K562 (cell line): ENCODE measurements around the gene ZSCAN12.
"Not testable (repeated sequence)": the region's sequence is repeated elsewhere in the genome, so short reads cannot be mapped to it uniquely, and the experiment has no call there.

Source experiments
- CHD2 ChIP-seq: IDR thresholded peaks from 2 replicates; pipeline ENCODE4 v1.6.1; 2011; ENCODE audit warnings: low read depth, low read length
- CTCF ChIP-seq, 3 experiments: IDR thresholded peaks in 2 of 3; conservative IDR thresholded peaks in 1 of 3; 2 replicates each; pipeline ENCODE4 v1.5.1; 2011 to 2012; ENCODE audit warnings: low read length in 3 of 3, mild to moderate bottlenecking in 3 of 3, control low read depth in 2 of 3, improper control_type of control experiment in 1 of 3, inconsistent platforms in 1 of 3, low read depth in 1 of 3, mixed read lengths in 1 of 3, moderate library complexity in 1 of 3; ENCODE audit not compliant: insufficient read depth in 2 of 3
- EP300 ChIP-seq: IDR thresholded peaks from 2 replicates; pipeline ENCODE4 v1.6.1; 2012; ENCODE audit warnings: low read length, improper control_type of control experiment
- EZH2 ChIP-seq: IDR thresholded peaks from 2 replicates; pipeline ENCODE4 v1.6.1; 2012; ENCODE audit warnings: low read depth, mild to moderate bottlenecking, inconsistent platforms, low read length, borderline replicate concordance
- HMG20B ChIP-seq: fragments of 250-450 bp; sonication (Bioruptor Pico); IDR thresholded peaks from 2 replicates; pipeline ENCODE4 v1.5.0; 2021; ENCODE audit warnings: mild to moderate bottlenecking
- ILK ChIP-seq: fragments of 450-650 bp; IDR thresholded peaks from 2 replicates; pipeline ENCODE4 v1.6.1; 2016; ENCODE audit warnings: missing genetic modification characterization, low read depth, mild to moderate bottlenecking, missing compliant biosample characterization, moderate library complexity, borderline replicate concordance
- JUN ChIP-seq, 2 experiments: sonication (generic) in 1 of 2; formaldehyde crosslinking in 1 of 2; IDR thresholded peaks; 2 replicates each; pipeline versions ENCODE4 v1.6.1 to v1.8.0; 2012 to 2022; ENCODE audit warnings: borderline replicate concordance in 2 of 2, mild to moderate bottlenecking in 2 of 2, improper control_type of control experiment in 1 of 2, low read depth in 1 of 2, low read length in 1 of 2, missing genetic modification reagents in 1 of 2
- JUNB ChIP-seq: fragments of 450-650 bp; formaldehyde crosslinking; conservative IDR thresholded peaks from 2 replicates; pipeline ENCODE4 v1.4.0; 2020; ENCODE audit warnings: mild to moderate bottlenecking
- JUND ChIP-seq, 2 experiments: IDR thresholded peaks; 2 replicates in 1 of 2; 3 replicates in 1 of 2; pipeline ENCODE4 v1.6.1; 2011; ENCODE audit warnings: borderline replicate concordance in 2 of 2, low read depth in 2 of 2, low read length in 2 of 2, improper control_type of control experiment in 1 of 2, missing biosample characterization in 1 of 2, missing genetic modification characterization in 1 of 2, missing genetic modification reagents in 1 of 2
- MLX ChIP-seq, 2 experiments: fragments of 450-650 bp in 1 of 2; sonication (generic) in 1 of 2; formaldehyde crosslinking; conservative IDR thresholded peaks; 2 replicates each; pipeline versions ENCODE4 v1.4.0 to v1.8.1; 2020 to 2022; ENCODE audit warnings: mild to moderate bottlenecking in 1 of 2, missing genetic modification reagents in 1 of 2
- POLR2A ChIP-seq: fragments of 450-650 bp; conservative IDR thresholded peaks from 2 replicates; pipeline ENCODE4 v1.6.1; 2016
- TCF7L2 ChIP-seq: fragments of 150-350 bp; IDR thresholded peaks from 2 replicates; pipeline ENCODE4 v1.6.1; 2016; ENCODE audit warnings: low read depth, mild to moderate bottlenecking, low read length, moderate library complexity
- TFAM ChIP-seq: fragments of 250-450 bp; sonication (Bioruptor Pico); conservative IDR thresholded peaks from 2 replicates; pipeline ENCODE4 v1.5.0; 2021; ENCODE audit warnings: mild to moderate bottlenecking, moderate library complexity
- YY1 ChIP-seq, 3 experiments: IDR thresholded peaks; 2 replicates each; pipeline ENCODE4 v1.6.1; 2011; ENCODE audit warnings: low read length in 2 of 3, mild to moderate bottlenecking in 2 of 3, moderate library complexity in 2 of 3, borderline replicate concordance in 1 of 3, control low read depth in 1 of 3, low read depth in 1 of 3; ENCODE audit not compliant: insufficient read depth in 3 of 3, insufficient replicate concordance in 2 of 3, control insufficient read depth in 1 of 3, insufficient read length in 1 of 3; ENCODE audit errors: extremely low read depth in 1 of 3

- TF ChIP-seq TFAM (CRISPR knock-in tag); JUND (IDR thresholded peaks at IDR 0.05; ENCODE audit: borderline replicate concordance, low read depth, low read length); JUND (tag; IDR thresholded peaks at IDR 0.05; ENCODE audit: borderline replicate concordance, low read depth, low read length); MLX (CRISPR knock-in tag; conservative IDR thresholded peaks at IDR 0.05); JUNB (CRISPR knock-in tag); POLR2A; ILK (tag); CTCF (IDR thresholded peaks at IDR 0.05 in 2 of 3, conservative IDR thresholded peaks at IDR 0.05 in 1 of 3; ENCODE audit: insufficient read depth in 2 of 3, low read depth in 1 of 3, low read length in 3 of 3); EP300; YY1 (IDR thresholded peaks at IDR 0.05; ENCODE audit: borderline replicate concordance in 1 of 3, control insufficient read depth in 1 of 3, extremely low read depth in 1 of 3, insufficient read depth in 3 of 3, insufficient read length in 1 of 3, insufficient replicate concordance in 2 of 3, low read depth in 1 of 3, low read length in 2 of 3); EZH2; JUN (IDR thresholded peaks at IDR 0.05; ENCODE audit: borderline replicate concordance, low read depth, low read length); JUN (CRISPR knock-in tag; IDR thresholded peaks at IDR 0.05; ENCODE audit: borderline replicate concordance); HMG20B; CHD2; TCF7L2: not testable (repeated sequence)
These were observed 48.0 kb upstream of the ZSCAN12 start for GRCh38 chr6:28447512-28447906.
